Neutrophil (primary cell): ENCODE results near the gene KLHL36.

Experiments used
- H3K27ac ChIP-seq: fragments of 200-600 bp; sonication (generic); 2 replicates; pipeline ENCODE4 v1.5.1; 2016; ENCODE audit warnings: mild to moderate bottlenecking, moderate library complexity
- H3K27me3 ChIP-seq: fragments of 200-600 bp; sonication (generic); 2 replicates; pipeline ENCODE4 v1.6.0; 2016; ENCODE audit warnings: mild to moderate bottlenecking
- H3K36me3 ChIP-seq: fragments of 200-600 bp; sonication (generic); 2 replicates; pipeline ENCODE4 v1.5.1; 2017
- H3K4me1 ChIP-seq, 2 experiments: fragments of 200-600 bp in 1 of 2; sonication (generic) in 1 of 2; 1 replicate in 1 of 2; 2 replicates in 1 of 2; pipeline versions ENCODE4 v1.5.1 to v1.6.1; 2013 to 2016; ENCODE audit warnings: low read depth in 1 of 2, low read length in 1 of 2, mild to moderate bottlenecking in 1 of 2, moderate library complexity in 1 of 2; ENCODE audit not compliant: control insufficient read depth in 1 of 2, insufficient read depth in 1 of 2
- H3K4me3 ChIP-seq, 2 experiments: fragments of 200-600 bp in 1 of 2; sonication (generic) in 1 of 2; 1 replicate in 1 of 2; 2 replicates in 1 of 2; pipeline ENCODE4 v1.5.1; 2013 to 2016; ENCODE audit warnings: low read depth in 1 of 2, low read length in 1 of 2, mild to moderate bottlenecking in 1 of 2, moderate library complexity in 1 of 2
- H3K9me3 ChIP-seq: fragments of 200-600 bp; sonication (generic); 2 replicates; pipeline ENCODE4 v1.5.1; 2016
- TF ChIP-seq, protein P1 (sequence below): fragments of 200-600 bp; sonication (generic); IDR thresholded peaks from 2 replicates; pipeline ENCODE4 v1.5.1; 2016; ENCODE audit warnings: antibody characterized with exemption

KLHL36 gene

DNA sequence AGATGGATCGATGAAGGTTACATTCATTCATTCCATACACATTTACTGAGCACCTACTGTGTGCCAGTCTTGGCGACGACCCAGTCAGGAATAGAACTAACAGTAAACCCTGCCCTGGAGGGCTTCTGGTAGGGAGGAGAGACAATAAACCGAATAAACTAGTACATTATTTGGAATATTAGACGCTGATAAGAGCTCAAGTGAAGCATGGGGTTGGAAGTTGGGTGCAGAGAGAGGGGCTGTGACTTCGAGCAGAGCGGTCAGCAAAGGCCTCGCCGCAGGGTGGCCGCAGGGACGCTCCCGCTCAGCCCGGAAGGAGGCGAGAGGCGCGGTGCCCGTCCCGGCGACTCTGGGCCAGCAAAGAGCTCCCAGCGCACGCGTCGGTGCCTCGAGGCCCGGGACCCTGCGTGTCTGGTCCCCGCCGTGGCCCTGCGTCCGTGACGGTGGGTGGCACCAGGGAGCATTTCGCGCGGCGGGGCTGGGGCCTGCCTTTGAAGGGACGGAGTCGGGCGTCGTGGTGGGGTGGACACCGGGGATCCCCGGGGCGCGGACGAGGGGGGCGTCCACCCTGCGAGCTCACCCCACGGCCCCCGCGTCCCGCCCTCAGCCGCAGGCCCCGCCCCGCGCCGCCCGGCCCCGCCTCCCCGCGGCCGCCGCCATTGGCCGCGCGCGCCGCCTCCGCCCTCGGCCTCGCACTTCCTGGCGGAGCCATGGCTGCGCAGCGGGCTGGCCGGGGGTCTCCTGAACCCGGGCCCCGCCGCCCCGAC, at the start of gene KLHL36:
TSS of gene KLHL36 (plus strand) at position 684 of the 767 bp plus-strand sequence. CDS start 2,357 bp downstream, outside the sequence.
- Histone ChIP-seq H3K4me1 (peaks cover 42 to 45% of the 10 kb centered on the region in 2 experiments), H3K27ac (peak within 1 kb of the TSS; percentile 81), H3K4me3 (peak within 1 kb of the TSS; percentile 80 to 91), H3K9me3 (no peaks in the 10 kb centered on the region), H3K27me3 (no peaks in the 10 kb centered on the region), H3K36me3 (peaks cover 23% of the 10 kb centered on the region)
- TF ChIP-seq, protein P1, sequence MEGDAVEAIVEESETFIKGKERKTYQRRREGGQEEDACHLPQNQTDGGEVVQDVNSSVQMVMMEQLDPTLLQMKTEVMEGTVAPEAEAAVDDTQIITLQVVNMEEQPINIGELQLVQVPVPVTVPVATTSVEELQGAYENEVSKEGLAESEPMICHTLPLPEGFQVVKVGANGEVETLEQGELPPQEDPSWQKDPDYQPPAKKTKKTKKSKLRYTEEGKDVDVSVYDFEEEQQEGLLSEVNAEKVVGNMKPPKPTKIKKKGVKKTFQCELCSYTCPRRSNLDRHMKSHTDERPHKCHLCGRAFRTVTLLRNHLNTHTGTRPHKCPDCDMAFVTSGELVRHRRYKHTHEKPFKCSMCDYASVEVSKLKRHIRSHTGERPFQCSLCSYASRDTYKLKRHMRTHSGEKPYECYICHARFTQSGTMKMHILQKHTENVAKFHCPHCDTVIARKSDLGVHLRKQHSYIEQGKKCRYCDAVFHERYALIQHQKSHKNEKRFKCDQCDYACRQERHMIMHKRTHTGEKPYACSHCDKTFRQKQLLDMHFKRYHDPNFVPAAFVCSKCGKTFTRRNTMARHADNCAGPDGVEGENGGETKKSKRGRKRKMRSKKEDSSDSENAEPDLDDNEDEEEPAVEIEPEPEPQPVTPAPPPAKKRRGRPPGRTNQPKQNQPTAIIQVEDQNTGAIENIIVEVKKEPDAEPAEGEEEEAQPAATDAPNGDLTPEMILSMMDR, result peak; percentile 9

DNA sequence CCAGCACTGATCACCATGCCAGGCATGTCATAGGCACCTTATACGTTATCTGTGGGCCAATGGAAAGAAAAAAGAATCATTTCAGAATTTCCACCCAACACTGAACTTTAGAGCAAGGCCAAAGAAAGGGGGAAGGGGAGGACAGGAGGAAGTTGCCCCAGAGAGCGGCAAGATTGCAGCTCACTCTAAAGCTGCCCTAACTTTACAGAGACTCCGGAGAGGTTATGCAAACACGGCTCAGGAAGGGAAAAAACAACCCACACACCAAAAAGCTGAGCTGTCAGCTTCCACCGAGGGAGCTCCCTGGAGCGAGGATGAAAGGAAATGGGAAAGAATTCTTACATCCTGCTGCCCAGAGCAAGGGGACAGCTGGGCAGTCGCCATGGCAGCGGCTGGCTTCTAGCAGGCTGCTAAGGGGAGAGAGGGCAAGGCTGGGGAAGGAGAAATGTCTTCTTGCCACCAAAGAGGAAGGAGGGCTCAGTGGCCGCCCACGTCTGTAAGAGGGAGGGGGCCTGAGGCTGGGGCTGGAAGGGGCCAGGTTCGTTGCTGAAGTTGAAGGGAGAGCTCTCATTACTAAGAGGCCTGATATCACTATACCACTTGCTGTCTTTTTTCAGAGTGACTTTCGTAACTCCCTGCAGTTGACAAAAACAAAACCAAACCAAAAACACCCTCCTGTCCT, 48.6 kb upstream of the KLHL36 start:
- no peaks in the 10 kb centered on the region for H3K9me3 ChIP-seq
- peak overlapping the region; percentile 93 for H3K27ac ChIP-seq
- H3K4me3 ChIP-seq, result peak overlapping the region; percentile 58 to 80
- peaks cover 90 to 95% of the 10 kb centered on the region in 2 experiments for H3K4me1 ChIP-seq
- peaks cover 30% of the 10 kb centered on the region for H3K36me3 ChIP-seq
- H3K27me3 ChIP-seq, result no peaks in the 10 kb centered on the region
- TF ChIP-seq, protein P1, result peak; percentile 8

DNA sequence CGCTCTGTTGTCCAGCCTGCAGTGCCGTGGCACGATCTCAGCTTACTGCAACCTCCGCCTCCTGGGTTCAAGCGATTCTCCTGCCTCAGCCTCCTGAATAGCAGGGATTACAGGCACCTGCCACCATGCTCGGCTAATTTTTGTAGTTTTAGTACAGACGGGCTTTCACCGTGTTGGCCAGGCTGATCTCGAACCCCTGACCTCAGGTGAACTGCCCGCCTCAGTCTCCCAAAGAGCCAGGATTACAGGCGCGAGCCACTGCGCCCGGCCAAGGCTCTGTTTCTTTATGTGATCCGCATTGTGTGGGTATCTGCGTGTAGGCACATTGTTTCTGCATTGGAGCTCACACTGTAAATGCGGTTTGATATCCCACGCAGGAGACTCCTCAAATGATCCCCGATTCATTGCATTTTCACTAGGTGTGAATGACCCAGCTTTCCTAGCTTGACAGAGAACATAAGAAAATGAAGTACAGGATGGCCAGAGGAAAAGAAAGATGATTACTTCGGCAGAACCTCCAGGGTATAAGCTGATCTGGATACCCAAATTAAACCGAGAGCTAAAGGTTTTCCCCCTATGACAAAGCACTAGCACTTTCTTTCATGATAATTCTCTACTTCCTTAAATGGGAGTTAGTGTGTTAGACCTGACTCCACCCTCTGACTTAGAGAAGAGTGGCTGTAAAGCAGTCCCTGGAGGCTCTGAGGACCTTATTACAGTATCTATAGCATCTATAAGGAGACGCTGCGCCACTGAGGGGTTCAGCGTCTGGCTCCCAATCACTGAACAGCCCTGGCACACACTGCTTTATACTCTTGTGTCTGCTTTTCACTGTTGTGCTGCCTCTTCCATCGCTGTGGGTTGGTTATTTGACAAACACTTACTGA, 47.7 kb upstream of the KLHL36 start:
- Histone ChIP-seq H3K4me1 (peaks cover 93 to 95% of the 10 kb centered on the region in 2 experiments), H3K27ac (peak overlapping the region; percentile 93), H3K9me3 (no peaks in the 10 kb centered on the region), H3K27me3 (no peaks in the 10 kb centered on the region), H3K4me3 (peak overlapping the region; percentile 58 to 80), H3K36me3 (peaks cover 37% of the 10 kb centered on the region)
- TF ChIP-seq, protein P1, result no peak

DNA sequence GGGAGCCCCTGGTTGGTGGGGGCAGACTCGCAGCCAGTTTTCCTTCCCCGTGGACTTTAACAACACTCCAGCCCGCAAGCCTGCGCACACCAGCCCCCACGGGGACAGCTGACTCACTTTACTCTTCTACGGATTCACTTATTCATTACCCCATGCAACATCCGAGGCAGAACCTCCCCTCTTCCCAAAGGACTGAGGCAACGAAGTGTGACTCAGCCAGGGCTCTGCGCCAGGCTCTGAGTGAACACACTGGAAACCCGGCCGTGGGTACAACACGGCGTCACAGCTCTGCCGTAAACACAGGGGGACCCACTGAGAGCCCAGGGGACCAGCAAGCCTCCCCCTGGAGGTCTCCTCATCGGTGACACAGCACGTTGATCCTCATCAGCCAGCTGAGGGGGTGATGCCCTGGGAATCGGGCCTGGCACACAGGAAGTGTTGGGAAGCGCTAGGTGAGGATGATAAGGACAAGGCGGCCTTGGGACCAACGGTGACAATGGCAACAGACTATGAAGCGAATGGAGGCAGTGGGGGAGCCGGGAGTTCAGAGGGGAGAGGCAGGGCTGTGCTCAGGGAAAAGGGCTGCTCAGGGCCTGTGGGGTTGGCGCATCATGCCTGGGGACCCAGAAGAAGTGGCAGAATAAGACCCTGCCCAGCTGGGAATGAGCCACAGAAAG, 45.0 kb upstream of the KLHL36 start:
- Histone ChIP-seq H3K27me3 (no peaks in the 10 kb centered on the region), H3K9me3 (no peaks in the 10 kb centered on the region), H3K36me3 (peaks cover 35% of the 10 kb centered on the region), H3K4me3 (peak overlapping the region; percentile 58 to 80), H3K4me1 (peaks cover 93 to 95% of the 10 kb centered on the region in 2 experiments), H3K27ac (peak overlapping the region; percentile 93)
- TF ChIP-seq, protein P1, result no peak

DNA sequence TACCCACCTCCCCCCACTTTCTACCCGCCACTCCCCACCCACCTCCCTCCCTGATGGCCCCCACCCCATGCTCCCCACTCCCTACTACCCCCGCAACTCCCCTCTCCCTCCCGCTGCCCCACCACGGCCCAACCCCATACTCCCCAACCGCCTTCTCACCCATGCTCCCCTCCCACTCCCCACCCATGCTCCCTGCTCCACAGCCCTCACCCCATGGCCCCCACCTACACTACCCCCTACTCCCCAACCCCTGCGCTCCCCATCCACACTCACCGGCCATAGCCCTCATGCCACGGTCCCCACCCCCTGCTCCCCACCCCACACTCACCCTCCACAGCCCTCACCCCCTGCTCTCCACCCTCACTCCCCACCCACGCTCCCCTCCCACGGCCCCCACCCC, 44.4 kb upstream of the KLHL36 start:
- H3K9me3 ChIP-seq, result no peaks in the 10 kb centered on the region
- peaks cover 32% of the 10 kb centered on the region for H3K36me3 ChIP-seq
- no peaks in the 10 kb centered on the region for H3K27me3 ChIP-seq
- H3K27ac ChIP-seq, result peak overlapping the region; percentile 93
- H3K4me1 ChIP-seq, result peaks cover 93 to 97% of the 10 kb centered on the region in 2 experiments
- TF ChIP-seq, protein P1, result no peak
- H3K4me3 ChIP-seq, result peak overlapping the region; percentile 58 to 80
